ENCODE data around the gene ZNF507.

GRCh38 chr19:32355309-32355708, 9.9 kb downstream of the ZNF507 start:
- TF ChIP-seq, protein P1, sequence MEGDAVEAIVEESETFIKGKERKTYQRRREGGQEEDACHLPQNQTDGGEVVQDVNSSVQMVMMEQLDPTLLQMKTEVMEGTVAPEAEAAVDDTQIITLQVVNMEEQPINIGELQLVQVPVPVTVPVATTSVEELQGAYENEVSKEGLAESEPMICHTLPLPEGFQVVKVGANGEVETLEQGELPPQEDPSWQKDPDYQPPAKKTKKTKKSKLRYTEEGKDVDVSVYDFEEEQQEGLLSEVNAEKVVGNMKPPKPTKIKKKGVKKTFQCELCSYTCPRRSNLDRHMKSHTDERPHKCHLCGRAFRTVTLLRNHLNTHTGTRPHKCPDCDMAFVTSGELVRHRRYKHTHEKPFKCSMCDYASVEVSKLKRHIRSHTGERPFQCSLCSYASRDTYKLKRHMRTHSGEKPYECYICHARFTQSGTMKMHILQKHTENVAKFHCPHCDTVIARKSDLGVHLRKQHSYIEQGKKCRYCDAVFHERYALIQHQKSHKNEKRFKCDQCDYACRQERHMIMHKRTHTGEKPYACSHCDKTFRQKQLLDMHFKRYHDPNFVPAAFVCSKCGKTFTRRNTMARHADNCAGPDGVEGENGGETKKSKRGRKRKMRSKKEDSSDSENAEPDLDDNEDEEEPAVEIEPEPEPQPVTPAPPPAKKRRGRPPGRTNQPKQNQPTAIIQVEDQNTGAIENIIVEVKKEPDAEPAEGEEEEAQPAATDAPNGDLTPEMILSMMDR (IDR thresholded peaks at IDR 0.05), result no peak
- no peak for TF ChIP-seq POLR2AphosphoS5 (IDR thresholded peaks at IDR 0.05)

Data from transverse colon (tissue), 4 donors.